ENCODE measurements around the gene KLHL25. TPM values are rescaled to one million over a fixed set of nuclear protein-coding genes. Genes with fewer than 3 reads are reported as not detected.

The KLHL25 gene
- total RNA-seq, 1 experiment from 2014 or later = 7.0 TPM

- intact Hi-C loops (cut with micrococcal nuclease; ENCODE audit: unreplicated experiment) (no loop called here), in situ Hi-C loops (cut with HindIII; ENCODE audit: low pct_unique_long_range_greater_than_20kb, low sequenced_read_pairs) (no loop called here)
- no peaks in the 10 kb centered on the region for H3K27me3 ChIP-seq (ENCODE audit: control insufficient read depth, insufficient read depth, low read length)
- H3K36me3 ChIP-seq (ENCODE audit: control insufficient read depth, insufficient read depth, low read length) = no peaks in the 10 kb centered on the region
- DNase-seq (ENCODE audit: low read depth, low spot score) (no peak), ATAC-seq (no peak)
- no TSS peak for BruUV-seq (replicated peaks)
- H3K9me3 ChIP-seq (ENCODE audit: control insufficient read depth, insufficient read depth, low read depth, low read length) = no peaks in the 10 kb centered on the region
- H3K4me3 ChIP-seq (ENCODE audit: low read depth in 2 of 2, low read length in 2 of 2) = no peak overlapping the region
- ChIA-PET CTCF (no interaction called here), POLR2A (no interaction called here)
- no peak overlapping the region for H3K27ac ChIP-seq (ENCODE audit: low read length)
- no peak for TF ChIP-seq POLR2AphosphoS5 (IDR thresholded peaks at IDR 0.05; ENCODE audit: low read depth, low read length)
- no peak for TF ChIP-seq TCF7L2 (IDR thresholded peaks at IDR 0.05; ENCODE audit: low read depth, low read length)
- TF ChIP-seq REST (IDR thresholded peaks at IDR 0.05; ENCODE audit: insufficient read depth in 1 of 2, low read depth in 2 of 2, low read length in 1 of 2) = no peak
- no peak for TF ChIP-seq SIN3A (IDR thresholded peaks at IDR 0.05; ENCODE audit: borderline replicate concordance, insufficient read depth, low read depth, low read length)
- TF ChIP-seq CTCF (IDR thresholded peaks at IDR 0.05) = no peak
- no peaks in the 10 kb centered on the region for H3K4me1 ChIP-seq (ENCODE audit: control insufficient read depth, insufficient read depth, low read length)
Measured at GRCh38 chr15:85773249-85773648, 21.5 kb downstream of the KLHL25 start.

- TF ChIP-seq CTCF (IDR thresholded peaks at IDR 0.05) = no peak
- TF ChIP-seq REST (IDR thresholded peaks at IDR 0.05; ENCODE audit: insufficient read depth in 1 of 2, low read depth in 2 of 2, low read length in 1 of 2) = no peak
- no peak for TF ChIP-seq SIN3A (IDR thresholded peaks at IDR 0.05; ENCODE audit: borderline replicate concordance, insufficient read depth, low read depth, low read length)
- TF ChIP-seq POLR2AphosphoS5 (IDR thresholded peaks at IDR 0.05; ENCODE audit: low read depth, low read length) = no peak
- no peak for TF ChIP-seq TCF7L2 (IDR thresholded peaks at IDR 0.05; ENCODE audit: low read depth, low read length)
- intact Hi-C loops (cut with micrococcal nuclease; ENCODE audit: unreplicated experiment) = no loop called here
- Histone ChIP-seq H3K27ac (ENCODE audit: low read length) (no peak overlapping the region), H3K27me3 (ENCODE audit: control insufficient read depth, insufficient read depth, low read length) (no peaks in the 10 kb centered on the region), H3K4me1 (ENCODE audit: control insufficient read depth, insufficient read depth, low read length) (no peaks in the 10 kb centered on the region), H3K36me3 (ENCODE audit: control insufficient read depth, insufficient read depth, low read length) (no peaks in the 10 kb centered on the region), H3K9me3 (ENCODE audit: control insufficient read depth, insufficient read depth, low read depth, low read length) (no peaks in the 10 kb centered on the region), H3K4me3 (ENCODE audit: low read depth in 2 of 2, low read length in 2 of 2) (no peak overlapping the region)
- ATAC-seq (no peak), DNase-seq (ENCODE audit: low read depth, low spot score) (no peak)
- in situ Hi-C loops (cut with HindIII; ENCODE audit: low pct_unique_long_range_greater_than_20kb, low sequenced_read_pairs) = no loop called here
- POLR2A ChIA-PET = no interaction called here
- no TSS peak for BruUV-seq (replicated peaks)
- CTCF ChIA-PET = no interaction called here
Measured at GRCh38 chr15:85772668-85773067, 22.1 kb downstream of the KLHL25 start.
